Activated naive CD4-positive, alpha-beta T cell treated with anti-CD3 and anti-CD28 coated beads, Interleukin-2, amount 50 U/mL, for 16 hours (primary cell): ENCODE data around the gene PTGER4.
A peak's percentile ranks its signal among the peaks of the same experiment; 100 is the strongest.
"Not testable (repeated sequence)": the region's sequence is repeated elsewhere in the genome, so short reads cannot be mapped to it uniquely, and the experiment has no call there.

Source experiments
- DNase-seq: peaks from one replicate; pipeline ENCODE4 v3.0.0-alpha.2; 2020

The PTGER4 gene

GRCh38 chr5:40679913-40680681 lies at the start of gene PTGER4:
TSS of gene PTGER4 (plus strand) at chr5:40679915. CDS start at chr5:40680994, 1,079 bp downstream.
- DNase-seq = peak; percentile 41

GRCh38 chr5:40630126-40630525 lies 49.6 kb upstream of the PTGER4 start:
- DNase-seq = no peak

DNA sequence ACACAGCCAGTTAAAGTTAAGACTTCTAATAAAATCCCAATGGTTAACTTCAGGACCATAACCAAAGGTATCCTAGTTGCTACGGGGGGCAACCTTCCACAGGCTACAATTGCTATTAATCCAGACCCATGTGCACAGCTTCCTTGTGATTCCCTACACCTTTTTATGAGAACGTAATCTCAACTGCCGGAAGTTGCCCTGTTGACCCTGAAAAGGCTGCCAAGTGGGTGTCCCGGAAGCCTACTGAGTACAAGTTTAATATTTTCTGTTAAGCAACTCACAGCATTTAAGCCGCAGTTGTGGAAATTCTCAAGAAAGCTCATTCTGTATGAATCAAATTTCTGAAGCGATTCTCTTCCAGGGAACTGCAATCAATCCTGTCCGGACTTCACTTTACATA lies 48.5 kb upstream of the PTGER4 start:
- no peak for DNase-seq

DNA sequence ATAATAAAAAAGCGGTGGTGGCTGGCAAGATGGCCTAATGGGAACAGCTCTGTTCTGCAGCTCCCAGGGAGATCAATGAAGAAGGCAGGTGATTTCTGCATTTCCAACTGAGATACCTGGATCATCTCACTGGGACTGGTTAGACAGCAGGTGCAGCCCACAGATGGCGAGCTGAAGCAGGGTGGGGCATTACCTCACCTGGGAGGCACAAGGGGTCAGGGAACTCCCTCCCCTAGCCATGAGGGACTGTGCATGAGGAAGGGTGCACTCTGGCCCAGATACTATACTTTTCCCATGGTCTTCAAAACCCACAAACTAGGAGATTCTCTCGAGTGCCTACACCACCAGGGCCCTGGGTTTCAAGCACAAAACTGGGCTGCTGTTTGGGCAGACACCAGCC lies 45.6 kb upstream of the PTGER4 start:
- no peak for DNase-seq

- DNase-seq = no peak
Observed at GRCh38 chr5:40634593-40634992, 45.1 kb upstream of the PTGER4 start.

GRCh38 chr5:40639531-40639930 lies 40.2 kb upstream of the PTGER4 start:
- not testable (repeated sequence) for DNase-seq

DNA sequence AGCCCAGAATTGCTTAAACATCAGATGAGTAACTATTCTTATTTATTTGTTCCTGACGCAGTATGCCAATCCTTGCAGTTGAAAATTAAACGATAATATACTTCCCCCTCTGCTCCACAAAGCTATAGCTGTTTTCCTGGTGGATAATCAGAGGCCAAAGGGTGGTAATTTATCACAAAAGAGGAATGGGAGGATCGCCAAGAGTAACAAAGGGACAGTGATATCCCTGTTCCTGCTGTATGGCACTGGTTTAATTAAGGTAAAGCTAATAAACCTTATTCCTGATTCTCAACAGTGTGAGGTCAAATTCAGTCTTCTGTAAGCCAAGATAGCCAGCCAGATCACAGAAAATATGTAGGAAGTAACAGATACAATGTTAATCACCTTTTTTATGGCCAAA lies 33.4 kb upstream of the PTGER4 start:
- no peak for DNase-seq

DNA sequence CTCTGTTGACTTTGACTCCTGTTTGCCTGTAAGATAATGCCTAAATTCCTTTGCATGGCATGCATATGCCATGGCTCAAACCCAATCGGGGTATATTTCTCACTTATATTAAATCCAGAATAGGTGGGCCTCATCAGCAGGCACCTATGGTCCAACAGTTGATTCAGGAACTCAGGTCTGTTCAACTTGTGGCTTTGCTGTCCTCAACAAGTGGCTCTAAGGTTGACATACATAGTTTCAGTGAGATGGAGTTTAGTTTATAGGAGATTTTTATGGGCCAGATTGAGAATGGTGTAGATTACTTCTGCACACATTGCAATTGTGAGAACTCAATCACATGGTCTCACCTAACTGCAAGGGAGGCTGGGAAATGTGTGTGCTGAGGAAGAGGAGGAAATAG lies 31.6 kb upstream of the PTGER4 start:
- no peak for DNase-seq

DNA sequence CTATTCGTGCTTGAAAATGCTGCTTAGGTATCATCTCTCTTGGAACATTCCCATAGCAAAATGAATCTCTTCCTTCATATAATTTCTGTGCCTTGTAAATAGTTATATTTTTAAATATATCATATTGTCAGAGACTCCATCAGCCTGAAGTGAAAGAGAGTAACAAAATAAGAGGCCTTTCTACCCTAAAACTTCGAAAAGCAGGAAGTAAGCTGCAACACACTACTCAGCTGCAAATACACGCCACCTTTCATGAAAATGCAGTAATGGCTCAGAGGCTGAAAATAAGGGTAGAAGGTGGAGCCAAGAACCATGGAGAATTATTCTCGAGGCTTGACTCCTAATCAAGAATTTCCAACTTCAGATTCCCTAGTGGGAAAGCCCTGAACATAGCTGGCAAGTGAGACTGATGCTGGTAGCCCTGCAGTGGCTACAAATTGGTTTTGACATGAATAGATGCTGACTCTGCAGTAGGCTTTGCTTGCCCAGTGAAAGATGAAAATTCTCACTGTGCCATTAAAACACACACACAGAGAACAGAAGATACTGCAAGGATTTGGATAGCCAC lies 30.2 kb upstream of the PTGER4 start:
- DNase-seq = no peak

DNA sequence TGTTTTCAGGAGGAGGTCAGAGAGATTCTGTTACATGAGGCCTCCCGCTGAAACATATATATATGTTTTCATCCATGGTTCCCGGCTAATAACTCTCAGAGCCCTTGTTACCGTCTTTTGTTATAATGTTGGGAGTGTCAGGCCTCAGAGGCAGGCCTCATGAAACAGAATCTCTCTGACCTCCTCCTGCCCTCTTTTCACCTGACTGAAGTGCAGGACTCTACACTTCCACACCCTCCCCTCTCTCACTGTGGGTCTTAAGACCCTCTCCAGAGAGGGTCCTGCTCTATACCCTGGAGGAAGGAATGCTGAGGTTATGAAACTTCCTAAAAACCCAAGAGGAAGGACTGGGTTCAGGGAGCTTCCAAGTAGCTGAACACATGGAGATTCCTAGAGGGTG lies 28.5 kb upstream of the PTGER4 start:
- no peak for DNase-seq

DNA sequence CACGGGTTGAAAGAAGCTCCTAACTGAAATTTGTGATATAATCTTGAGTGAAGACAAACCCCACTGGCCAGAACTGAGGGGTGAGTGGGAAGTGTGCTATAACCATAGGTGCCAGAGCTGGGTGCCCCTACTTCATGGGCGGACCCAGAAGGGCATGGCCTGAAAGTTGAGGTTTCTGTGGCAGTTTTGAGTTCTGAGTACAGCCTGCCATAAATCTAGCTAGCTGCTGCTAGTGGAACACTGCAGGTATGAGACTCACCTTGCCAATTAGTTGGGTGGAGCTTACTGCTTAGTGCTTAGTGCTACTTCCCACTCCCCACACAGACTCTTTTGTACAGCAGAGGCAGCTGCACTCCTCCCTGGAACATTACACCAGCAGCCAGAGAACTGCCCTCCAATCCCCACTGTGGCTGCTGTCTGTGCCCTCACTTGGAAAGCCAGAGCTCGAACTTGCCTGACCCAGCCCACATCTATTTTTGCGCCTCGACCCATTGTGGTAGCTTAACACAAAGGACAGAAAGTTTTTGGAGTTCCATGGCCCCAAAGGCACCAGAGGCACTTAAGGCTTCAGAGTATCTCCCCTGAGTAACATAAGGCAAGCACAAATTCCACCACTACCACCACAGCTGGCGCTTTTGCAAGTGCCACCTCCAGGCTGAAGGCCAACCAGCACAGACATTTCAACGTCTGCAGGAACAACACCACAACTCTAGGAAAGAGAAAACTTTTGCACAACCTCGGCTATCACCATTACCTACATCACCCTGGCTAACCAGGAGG lies 27.1 kb upstream of the PTGER4 start:
- no peak for DNase-seq

GRCh38 chr5:40653221-40654022 lies 26.3 kb upstream of the PTGER4 start:
- DNase-seq = no peak

DNA sequence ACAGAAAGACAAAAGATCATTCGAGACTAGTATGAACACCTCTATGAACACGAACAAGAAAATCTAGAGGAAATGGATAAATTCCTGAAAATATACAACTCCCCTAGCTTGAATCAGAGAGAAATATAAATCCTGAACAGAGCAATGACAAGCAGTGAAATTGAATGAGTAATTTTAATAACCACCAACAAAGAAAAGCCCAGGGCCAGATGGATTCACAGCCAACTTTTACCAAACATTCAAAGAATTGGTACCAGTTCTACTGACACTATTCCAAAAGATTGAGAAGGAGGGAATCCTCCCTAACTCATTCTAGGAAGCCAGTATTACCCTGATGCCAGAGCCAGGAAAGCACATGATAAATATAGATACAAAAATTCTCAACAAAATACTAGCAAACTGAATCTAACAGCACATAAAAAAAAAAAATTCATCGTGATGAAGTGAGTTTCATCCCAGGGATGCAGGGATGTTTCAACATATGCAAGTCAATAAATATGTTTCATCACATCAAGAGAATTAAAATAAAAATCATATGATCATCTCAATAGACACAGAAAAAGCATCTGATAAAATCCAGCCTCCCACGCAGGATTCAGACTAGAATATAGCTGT lies 25.2 kb upstream of the PTGER4 start:
- DNase-seq = no peak

DNA sequence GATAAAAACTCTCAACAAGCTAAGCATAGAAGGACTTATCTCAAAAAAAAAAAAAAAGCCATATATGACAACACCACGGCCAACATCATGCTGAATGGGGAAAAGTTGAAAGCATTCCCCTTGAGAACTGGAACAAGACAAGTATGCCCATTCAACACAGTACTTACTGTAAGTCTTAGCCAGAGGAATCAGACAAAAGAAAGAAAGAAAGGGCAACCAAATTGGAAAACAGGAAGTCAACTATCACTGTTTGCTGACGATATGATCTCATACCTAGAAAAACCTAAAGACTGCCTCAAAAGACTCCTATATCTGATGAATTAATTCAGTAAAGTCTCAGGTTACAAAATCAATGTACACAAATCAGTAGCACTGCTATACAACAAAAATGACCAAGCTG lies 24.6 kb upstream of the PTGER4 start:
- DNase-seq = no peak

GRCh38 chr5:40656091-40656490 lies 23.6 kb upstream of the PTGER4 start:
- DNase-seq = not testable (repeated sequence)

DNA sequence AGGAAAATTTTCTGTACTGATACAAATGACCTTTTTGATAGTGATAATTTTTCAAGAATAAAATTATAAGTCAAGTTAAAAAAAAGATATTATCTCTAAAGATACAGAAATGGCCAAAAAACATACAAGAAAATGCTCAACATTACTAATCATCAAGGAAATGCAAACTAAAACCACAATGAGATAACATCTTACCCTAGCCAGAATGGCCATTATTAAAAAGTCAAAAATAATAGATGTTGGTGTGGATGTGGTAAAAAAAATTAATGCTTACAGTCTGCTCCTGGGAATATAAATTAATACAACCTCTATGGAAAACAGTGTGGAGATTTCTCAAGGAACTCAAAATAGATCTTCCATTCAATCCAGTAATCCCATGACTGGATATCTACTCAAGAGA lies 22.9 kb upstream of the PTGER4 start:
- DNase-seq = no peak

- no peak for DNase-seq
Observed at GRCh38 chr5:40660751-40661150, 19.0 kb upstream of the PTGER4 start.

DNA sequence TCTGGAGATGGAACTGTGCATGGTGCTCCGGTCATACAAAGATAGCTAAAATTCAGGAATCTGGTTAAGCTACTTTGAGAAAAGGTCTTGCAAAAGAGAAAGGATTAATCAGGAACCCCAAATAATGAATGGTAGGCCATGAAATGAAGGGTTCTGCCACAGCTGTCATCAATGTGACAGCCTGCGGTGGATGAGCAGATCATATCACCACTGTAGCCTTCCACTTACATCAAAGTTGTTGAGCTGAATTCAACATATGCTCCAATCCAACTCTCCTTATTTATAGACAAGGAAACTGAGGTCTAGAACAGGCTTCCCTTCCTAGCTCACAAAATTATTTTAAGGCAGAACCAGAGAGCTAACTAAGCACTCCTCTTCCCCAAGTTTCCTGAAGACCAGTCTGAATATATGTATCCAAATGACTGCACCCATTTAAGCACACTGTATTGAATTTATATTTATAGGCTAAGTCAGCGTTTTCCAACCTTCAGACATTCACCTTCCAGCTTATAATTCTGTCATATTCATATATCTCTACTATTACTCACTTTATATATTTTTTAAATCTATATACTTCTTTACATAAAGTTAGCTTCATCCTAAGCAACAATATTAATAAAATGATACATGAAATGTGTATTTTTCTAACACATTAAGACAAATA lies 13.9 kb upstream of the PTGER4 start:
- no peak for DNase-seq

- no peak for DNase-seq
Observed at GRCh38 chr5:40666657-40667056, 13.1 kb upstream of the PTGER4 start.

DNA sequence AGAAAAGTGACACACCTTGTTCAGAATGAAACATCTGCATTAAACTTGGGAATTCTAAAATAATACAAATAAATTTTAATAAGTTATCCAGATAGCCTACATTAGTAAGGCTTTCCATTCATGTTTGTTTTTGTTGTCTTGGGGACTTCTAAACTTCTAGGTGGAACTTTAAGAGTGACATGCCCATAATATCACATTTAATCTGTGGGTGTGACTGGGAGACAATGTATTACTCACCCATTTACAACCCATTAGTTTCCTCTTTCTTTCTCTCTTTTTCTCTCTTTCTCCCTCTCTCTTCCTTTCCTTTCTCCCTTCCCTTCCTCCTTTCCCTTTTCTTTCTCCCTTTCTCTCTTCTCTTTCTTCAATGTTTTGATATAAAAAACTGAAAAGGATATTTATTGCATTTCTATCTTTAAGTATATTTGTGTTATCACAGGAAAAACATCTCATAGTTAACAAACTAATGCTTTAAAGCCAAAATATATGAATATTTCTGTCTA lies 12.5 kb upstream of the PTGER4 start:
- no peak for DNase-seq

- no peak for DNase-seq
Observed at GRCh38 chr5:40669606-40670390, 9.9 kb upstream of the PTGER4 start.
